HG03565 (cell line): ENCODE measurements around the gene TNFRSF25.
"Not testable (repeated sequence)": the region's sequence is repeated elsewhere in the genome, so short reads cannot be mapped to it uniquely, and the experiment has no call there.

Experiments
- ATAC-seq: cut with Tn5 transposase; IDR thresholded peaks from one replicate; pipeline ENCODE4 v1.9.1; 2021; ENCODE audit warnings: mild to moderate bottlenecking, moderate library complexity; ENCODE audit not compliant: unreplicated experiment

Gene TNFRSF25

GRCh38 chr1:6502000-6502891 is 36.3 kb upstream of the TNFRSF25 start:
- no peak for ATAC-seq

DNA sequence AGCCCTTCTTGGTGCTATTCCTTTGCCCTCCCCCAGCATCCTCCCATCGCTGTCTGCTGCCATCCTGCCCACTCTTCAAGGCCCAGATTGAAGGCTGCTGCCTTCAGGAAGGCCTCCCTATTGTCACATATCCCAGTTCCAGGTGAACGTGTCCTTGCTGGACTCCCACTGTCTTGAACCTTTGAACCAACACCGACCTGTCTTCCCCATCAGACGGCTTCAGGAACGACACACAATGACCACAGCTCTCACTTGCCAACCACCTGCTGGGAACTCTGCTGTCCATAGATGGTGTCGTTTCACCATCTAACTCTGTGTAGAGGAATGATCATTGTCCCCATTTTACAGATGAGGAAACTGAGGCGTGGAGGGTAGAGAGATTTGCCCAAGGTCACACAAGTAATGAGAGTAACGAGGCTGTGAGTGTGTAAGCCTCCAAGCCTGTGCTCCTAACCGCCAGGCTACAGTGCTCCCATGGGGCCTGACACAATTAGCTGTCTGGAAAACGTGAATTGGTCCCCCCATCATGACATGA is 35.4 kb upstream of the TNFRSF25 start:
- no peak for ATAC-seq

- ATAC-seq, result no peak
Measured at GRCh38 chr1:6500544-6501278, 34.7 kb upstream of the TNFRSF25 start.

DNA sequence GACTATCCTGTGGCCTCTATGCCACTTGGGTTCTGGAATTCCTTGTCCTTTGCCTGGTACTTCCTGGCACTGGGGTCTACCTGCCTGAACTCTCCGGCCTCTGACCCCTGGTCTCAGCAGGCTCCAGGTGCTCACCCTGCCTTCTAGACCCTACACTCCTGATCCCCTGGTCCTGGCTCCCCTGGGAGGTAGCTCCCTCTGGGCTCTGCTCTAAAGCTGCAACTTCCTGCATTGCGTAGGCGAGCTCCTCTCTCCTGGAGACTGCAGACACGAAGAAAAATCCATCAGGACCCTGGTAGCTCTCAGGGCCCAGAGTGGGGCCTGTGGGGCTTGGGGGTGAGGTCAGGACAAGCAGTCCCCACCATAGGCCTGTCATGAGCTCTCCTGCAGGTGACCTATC is 33.3 kb upstream of the TNFRSF25 start:
- no peak for ATAC-seq

DNA sequence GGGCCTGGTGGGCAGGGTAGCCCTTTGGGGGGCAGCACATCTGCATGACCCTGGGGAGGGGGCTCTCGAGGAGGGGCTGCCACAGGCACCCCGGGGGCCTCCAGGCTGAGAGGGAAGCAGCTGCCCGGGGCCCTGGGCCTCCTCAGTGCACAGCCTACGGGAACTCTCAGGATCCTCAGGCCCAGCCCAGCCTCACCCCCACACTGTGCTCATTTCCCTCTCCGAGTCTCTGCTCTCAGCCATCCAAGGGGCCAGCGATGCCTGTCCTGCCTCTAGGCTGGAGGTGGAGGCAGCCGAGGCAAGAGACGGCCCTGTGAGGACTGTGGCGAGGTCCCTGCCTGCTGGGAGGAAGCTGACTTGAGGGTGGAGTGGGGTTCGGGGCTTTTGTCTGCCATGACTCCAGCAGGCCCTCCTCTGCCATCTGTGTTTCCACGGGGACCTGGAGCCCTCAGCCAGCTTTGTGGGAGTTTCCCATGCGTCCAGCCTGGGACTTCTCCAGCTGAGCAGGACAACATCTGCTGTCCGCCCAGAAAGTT is 32.7 kb upstream of the TNFRSF25 start:
- no peak for ATAC-seq

DNA sequence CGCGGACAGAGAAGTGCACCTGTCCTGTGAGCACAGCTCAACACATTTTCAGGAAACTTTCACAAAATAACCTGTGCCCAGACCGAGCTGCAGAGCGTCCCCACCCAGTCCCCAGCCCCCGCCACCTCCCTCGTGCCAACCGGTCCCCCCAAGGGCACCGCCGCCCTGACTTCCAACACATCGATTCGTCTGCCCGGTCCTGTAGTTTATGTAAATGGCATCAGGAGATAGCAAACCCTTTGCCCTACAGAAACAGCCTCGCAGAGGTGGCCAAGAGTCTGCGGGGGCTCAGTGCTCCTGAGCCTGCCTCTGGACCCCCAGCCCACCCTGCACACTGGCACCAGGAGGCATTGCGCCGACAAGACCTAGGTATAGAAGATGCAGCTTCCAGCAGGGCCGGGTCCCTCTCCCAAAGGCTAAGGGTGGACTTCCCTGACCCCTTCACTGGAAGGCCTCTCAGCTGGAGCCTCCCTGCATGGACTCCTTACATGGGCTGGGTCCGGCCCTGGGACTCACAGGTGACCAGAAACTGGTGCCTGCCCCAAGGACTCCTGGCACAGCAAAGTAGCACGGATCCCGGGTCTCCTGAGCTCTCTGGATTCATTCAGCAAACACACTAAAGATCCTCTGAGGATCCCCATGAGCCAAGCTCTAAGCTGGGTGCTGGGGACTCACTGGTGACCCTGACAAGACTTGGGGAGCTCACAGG is 32.0 kb upstream of the TNFRSF25 start:
- ATAC-seq, result no peak

GRCh38 chr1:6497215-6497866 is 31.4 kb upstream of the TNFRSF25 start:
- no peak for ATAC-seq

DNA sequence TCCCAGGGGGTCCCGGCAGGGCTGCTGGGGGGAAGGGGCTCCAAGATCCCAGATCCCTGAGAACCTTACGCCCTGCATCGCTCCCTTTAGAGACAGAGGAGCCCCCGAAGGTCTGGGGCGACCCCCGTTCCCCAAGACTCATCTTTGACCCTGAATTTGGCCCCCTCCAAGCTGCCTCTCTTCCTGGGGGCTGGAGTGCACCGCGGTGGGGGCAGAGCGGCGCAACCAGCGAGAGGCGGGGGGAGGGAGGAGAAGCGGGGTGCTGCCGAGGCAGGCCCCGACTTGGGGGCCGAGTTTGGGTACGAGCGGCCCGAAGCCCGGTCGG is 30.9 kb upstream of the TNFRSF25 start:
- no peak for ATAC-seq

- ATAC-seq, result no peak
Measured at GRCh38 chr1:6496365-6496721, 30.4 kb upstream of the TNFRSF25 start.

DNA sequence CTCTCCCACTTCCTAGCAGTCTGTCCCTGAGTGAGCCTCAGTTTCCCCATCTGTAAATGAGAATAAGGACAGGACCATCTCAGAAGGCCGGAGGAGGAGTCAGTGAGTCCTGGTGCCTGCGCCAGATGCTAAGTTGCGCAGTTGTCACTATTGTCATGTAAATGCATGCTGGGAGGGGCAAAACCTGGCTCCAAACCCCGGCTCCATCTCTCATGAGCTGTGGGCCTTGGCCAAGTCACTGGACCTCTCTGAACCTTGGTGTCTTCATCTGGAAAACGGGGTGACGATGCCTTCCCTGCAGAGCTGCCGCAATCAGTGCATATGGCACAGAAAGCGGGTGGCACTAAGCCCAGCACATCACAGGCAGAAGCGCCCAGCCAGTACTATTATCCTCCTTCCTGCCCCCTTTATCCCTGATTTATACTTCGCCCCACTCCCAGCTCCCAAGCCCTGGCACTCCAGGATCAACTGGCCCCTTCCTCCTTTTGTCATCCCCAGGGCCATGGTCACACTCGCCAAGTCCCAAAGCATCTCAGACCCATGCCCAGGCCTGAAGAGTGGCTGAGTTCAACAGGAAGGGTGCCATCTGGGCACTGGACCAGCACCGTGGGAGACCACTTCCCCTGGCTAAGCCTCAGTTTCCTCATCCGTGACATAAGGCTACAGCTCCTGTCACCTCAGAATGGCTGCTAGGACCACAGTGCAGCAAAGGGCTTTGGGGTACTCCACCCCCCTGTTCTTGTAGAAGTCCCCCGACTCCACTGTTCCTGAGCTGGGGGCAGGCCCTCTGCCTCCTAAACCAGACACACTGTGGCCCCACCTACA is 29.8 kb upstream of the TNFRSF25 start:
- ATAC-seq, result no peak

DNA sequence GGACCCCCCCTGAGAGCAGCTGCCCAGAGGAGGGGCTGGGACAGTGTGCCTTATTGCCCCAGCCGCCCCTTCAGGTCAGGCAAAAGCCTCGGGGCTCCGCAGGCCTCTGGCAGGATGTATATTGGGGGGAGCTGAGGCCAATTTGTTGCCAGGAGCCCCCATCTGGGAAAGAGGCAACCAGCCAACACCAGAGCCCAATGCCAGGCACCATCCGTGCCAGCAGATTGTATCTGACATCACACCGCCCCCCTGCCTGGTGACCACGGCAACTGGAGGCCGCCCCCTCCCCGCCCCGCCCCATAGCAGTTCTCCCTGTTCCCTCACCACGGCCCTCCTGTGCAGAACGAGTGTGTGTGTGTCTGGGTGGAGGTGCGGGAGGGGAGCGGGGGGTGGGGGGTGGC is 29.1 kb upstream of the TNFRSF25 start:
- no peak for ATAC-seq

DNA sequence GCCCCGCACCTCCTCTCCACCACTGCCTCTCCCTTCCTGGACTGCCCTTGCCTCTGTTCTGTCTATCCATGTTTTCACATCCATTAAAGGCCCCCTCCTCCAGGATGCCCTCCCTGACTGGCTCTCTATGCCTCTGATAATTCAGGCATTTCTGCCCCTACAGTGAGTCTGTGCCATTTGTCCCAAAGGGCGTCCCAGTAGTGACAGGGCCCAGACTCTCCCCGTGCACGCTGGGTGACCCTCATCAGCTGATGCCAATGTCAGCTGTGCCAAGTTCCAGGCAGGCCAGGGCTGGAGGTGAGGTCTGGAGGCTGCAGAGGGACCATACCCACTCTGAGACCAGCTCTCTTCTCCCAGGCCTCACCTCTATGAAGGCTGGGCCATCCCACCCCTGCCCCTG is 28.7 kb upstream of the TNFRSF25 start:
- ATAC-seq, result no peak

- not testable (repeated sequence) for ATAC-seq
Measured at GRCh38 chr1:6493834-6494223, 27.9 kb upstream of the TNFRSF25 start.

- no peak for ATAC-seq
Measured at GRCh38 chr1:6491966-6492365, 26.0 kb upstream of the TNFRSF25 start.

- ATAC-seq, result no peak
Measured at GRCh38 chr1:6491480-6491962, 25.5 kb upstream of the TNFRSF25 start, which contains the start of gene PLEKHG5. TSS of gene PLEKHG5 (minus strand) at chr1:6491667. CDS start at chr1:6477571, 14,096 bp downstream.

GRCh38 chr1:6491081-6491449 is 25.1 kb upstream of the TNFRSF25 start:
- ATAC-seq, result no peak

GRCh38 chr1:6490181-6491080 is 24.5 kb upstream of the TNFRSF25 start:
- no peak for ATAC-seq

GRCh38 chr1:6489799-6490180 is 23.8 kb upstream of the TNFRSF25 start:
- ATAC-seq, result no peak

GRCh38 chr1:6489383-6489765 is 23.4 kb upstream of the TNFRSF25 start:
- ATAC-seq, result no peak
